HEK293T (cell line): ENCODE results near the gene GRIK1.

ENCODE experiments used
- BHLHE40 ChIP-seq: fragments of 450-650 bp; IDR thresholded peaks from 2 replicates; pipeline ENCODE4 v1.6.1; 2016; ENCODE audit warnings: mild to moderate bottlenecking, moderate library complexity, borderline replicate concordance
- ELF4 ChIP-seq: fragments of 450-650 bp; IDR thresholded peaks from 2 replicates; pipeline ENCODE4 v1.6.1; 2017; ENCODE audit warnings: antibody characterized with exemption
- FOXA1 ChIP-seq: fragments of 450-650 bp; IDR thresholded peaks from 2 replicates; pipeline ENCODE4 v1.6.1; 2016; ENCODE audit warnings: mild to moderate bottlenecking
- HDGF ChIP-seq: fragments of 450-650 bp; IDR thresholded peaks from 2 replicates; pipeline ENCODE4 v1.6.1; 2017; ENCODE audit warnings: antibody characterized with exemption, borderline replicate concordance
- L3MBTL2 ChIP-seq: fragments of 450-650 bp; conservative IDR thresholded peaks from 2 replicates; pipeline ENCODE4 v1.6.1; 2016; ENCODE audit warnings: mild to moderate bottlenecking
- LEF1 ChIP-seq: fragments of 450-650 bp; IDR thresholded peaks from 2 replicates; pipeline ENCODE4 v1.6.1; 2017; ENCODE audit warnings: mild to moderate bottlenecking, borderline replicate concordance
- NFRKB ChIP-seq: fragments of 450-650 bp; IDR thresholded peaks from 2 replicates; pipeline ENCODE4 v1.6.1; 2016; ENCODE audit warnings: mild to moderate bottlenecking, moderate library complexity
- SP1 ChIP-seq: fragments of 450-650 bp; IDR thresholded peaks from 2 replicates; pipeline ENCODE4 v1.6.1; 2017
- SUZ12 ChIP-seq: fragments of 450-650 bp; IDR thresholded peaks from 2 replicates; pipeline ENCODE4 v1.6.1; 2016; ENCODE audit warnings: mild to moderate bottlenecking
- TARDBP ChIP-seq: fragments of 450-650 bp; IDR thresholded peaks from 2 replicates; pipeline ENCODE4 v1.6.1; 2016
- ZNF384 ChIP-seq: fragments of 450-650 bp; IDR thresholded peaks from 2 replicates; pipeline ENCODE4 v1.6.1; 2016

GRCh38 chr21:29648710-29649240, 291.0 kb downstream of the GRIK1 start:
- TF ChIP-seq NFRKB (no peak), SP1 (no peak), TARDBP (no peak), L3MBTL2 (no peak), ZNF384 (no peak), ELF4 (no peak), FOXA1 (no peak), LEF1 (no peak), BHLHE40 (no peak), SUZ12 (no peak), HDGF (no peak)
